Neural crest cell (in vitro differentiated cells): ENCODE results near the gene RASA2. TPM values are rescaled to one million over a fixed set of nuclear protein-coding genes. Genes with fewer than 3 reads are reported as not detected.

Experiments
- DNase-seq: peaks from one replicate; pipeline ENCODE4 v3.0.0; 2021; ENCODE audit warnings: low read depth, mixed read lengths, low spot score
- H3K27ac Mint-ChIP-seq: one replicate; pipeline ENCODE4 v1.8.0; 2021; ENCODE audit warnings: mild to moderate bottlenecking, mixed read lengths; ENCODE audit not compliant: unreplicated experiment
- H3K27me3 Mint-ChIP-seq: 2 replicates; pipeline ENCODE4 v1.8.0; 2021; ENCODE audit warnings: low read depth, mild to moderate bottlenecking, mixed read lengths
- H3K36me3 Mint-ChIP-seq: 2 replicates; pipeline ENCODE4 v1.8.0; 2021; ENCODE audit warnings: low read depth, mild to moderate bottlenecking, mixed read lengths
- H3K4me1 Mint-ChIP-seq: 2 replicates; pipeline ENCODE4 v1.8.0; 2021; ENCODE audit warnings: mixed read lengths
- H3K4me3 Mint-ChIP-seq: one replicate; pipeline ENCODE4 v1.8.0; 2021; ENCODE audit warnings: mild to moderate bottlenecking, mixed read lengths
- H3K9me3 Mint-ChIP-seq: 2 replicates; pipeline ENCODE4 v1.8.0; 2021; ENCODE audit warnings: mixed read lengths
- CTCF ChIP-seq: fragments of 200-600 bp; sonication (generic); conservative IDR thresholded peaks from 2 replicates; pipeline ENCODE4 v1.5.0; 2021; ENCODE audit warnings: antibody characterized with exemption, mild to moderate bottlenecking
- total RNA-seq: library from RNA; stranded (reverse); gene quantifications from 2 replicates; pipeline ENCODE4 v1.2.1, GENCODE V29; 2021

RASA2 gene
- total RNA-seq, 1 donor from 2014 or later, result 19.2 TPM

- Mint-ChIP-seq H3K4me1 (no peaks in the 10 kb centered on the region), H3K36me3 (peaks cover 36% of the 10 kb centered on the region), H3K9me3 (peaks cover 13% of the 10 kb centered on the region), H3K27me3 (no peaks in the 10 kb centered on the region), H3K4me3 (no peak overlapping the region), H3K27ac (no peak overlapping the region)
- no peak for TF ChIP-seq CTCF
- DNase-seq, result no peak
Measured at GRCh38 chr3:141537856-141538255, 51.0 kb downstream of the RASA2 start.

GRCh38 chr3:141538568-141539240, 51.9 kb downstream of the RASA2 start:
- no peaks in the 10 kb centered on the region for H3K4me1 Mint-ChIP-seq
- H3K27ac Mint-ChIP-seq, result no peak overlapping the region
- H3K9me3 Mint-ChIP-seq, result peaks cover 16% of the 10 kb centered on the region
- TF ChIP-seq CTCF, result no peak
- H3K27me3 Mint-ChIP-seq, result no peaks in the 10 kb centered on the region
- peaks cover 40% of the 10 kb centered on the region for H3K36me3 Mint-ChIP-seq
- DNase-seq, result no peak
- no peak overlapping the region for H3K4me3 Mint-ChIP-seq

- Mint-ChIP-seq H3K9me3 (peaks cover 16% of the 10 kb centered on the region), H3K4me1 (no peaks in the 10 kb centered on the region)
Measured at GRCh38 chr3:141539431-141540187, 52.8 kb downstream of the RASA2 start.

GRCh38 chr3:141540531-141540930, 53.7 kb downstream of the RASA2 start:
- H3K9me3 Mint-ChIP-seq, result peaks cover 15% of the 10 kb centered on the region
- H3K4me1 Mint-ChIP-seq, result no peaks in the 10 kb centered on the region
- no peak for DNase-seq
- no peak overlapping the region for H3K27ac Mint-ChIP-seq
- no peaks in the 10 kb centered on the region for H3K27me3 Mint-ChIP-seq
- no peak overlapping the region for H3K4me3 Mint-ChIP-seq
- no peak for TF ChIP-seq CTCF
- H3K36me3 Mint-ChIP-seq, result peaks cover 45% of the 10 kb centered on the region

More at GRCh38 chr3:141539431-141540187, 52.8 kb downstream of the RASA2 start:
- peak overlapping the region; percentile 21 for H3K27ac Mint-ChIP-seq
- no peaks in the 10 kb centered on the region for H3K27me3 Mint-ChIP-seq
- no peak for TF ChIP-seq CTCF
- peaks cover 42% of the 10 kb centered on the region for H3K36me3 Mint-ChIP-seq
- no peak for DNase-seq
- no peak overlapping the region for H3K4me3 Mint-ChIP-seq

- TF ChIP-seq CTCF, result no peak
- no peak for DNase-seq
- Mint-ChIP-seq H3K27me3 (no peaks in the 10 kb centered on the region), H3K4me3 (no peak overlapping the region), H3K36me3 (peaks cover 50% of the 10 kb centered on the region), H3K27ac (no peak overlapping the region), H3K4me1 (no peaks in the 10 kb centered on the region), H3K9me3 (peaks cover 17% of the 10 kb centered on the region)
Measured at GRCh38 chr3:141542202-141542969, 55.6 kb downstream of the RASA2 start.
